ENCODE data around the gene DDA1.
"Not testable (repeated sequence)": the region's sequence is repeated elsewhere in the genome, so short reads cannot be mapped to it uniquely, and the experiment has no call there.

Gene DDA1

DNA sequence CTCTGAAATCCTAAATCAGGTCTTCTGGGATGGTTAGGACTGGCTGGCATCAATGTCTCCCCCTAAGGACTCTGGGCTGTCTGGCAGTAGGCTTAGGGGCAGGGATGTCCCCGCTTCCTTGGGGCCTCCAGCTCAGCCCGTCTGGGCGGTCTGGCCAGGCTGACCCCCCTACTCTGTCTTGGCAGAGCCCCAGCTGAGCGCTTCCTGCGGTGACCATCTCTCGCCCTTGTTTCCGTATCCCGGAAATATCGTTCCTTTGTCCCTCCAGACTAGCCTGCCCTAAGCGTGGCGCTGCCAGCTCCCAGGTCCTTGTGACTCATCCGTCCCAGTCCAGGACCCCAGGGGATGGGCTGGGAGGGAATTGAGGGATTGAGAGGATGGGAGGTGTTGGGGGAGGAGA is 39.3 kb downstream of the DDA1 start:
- no peak for DNase-seq

DNA sequence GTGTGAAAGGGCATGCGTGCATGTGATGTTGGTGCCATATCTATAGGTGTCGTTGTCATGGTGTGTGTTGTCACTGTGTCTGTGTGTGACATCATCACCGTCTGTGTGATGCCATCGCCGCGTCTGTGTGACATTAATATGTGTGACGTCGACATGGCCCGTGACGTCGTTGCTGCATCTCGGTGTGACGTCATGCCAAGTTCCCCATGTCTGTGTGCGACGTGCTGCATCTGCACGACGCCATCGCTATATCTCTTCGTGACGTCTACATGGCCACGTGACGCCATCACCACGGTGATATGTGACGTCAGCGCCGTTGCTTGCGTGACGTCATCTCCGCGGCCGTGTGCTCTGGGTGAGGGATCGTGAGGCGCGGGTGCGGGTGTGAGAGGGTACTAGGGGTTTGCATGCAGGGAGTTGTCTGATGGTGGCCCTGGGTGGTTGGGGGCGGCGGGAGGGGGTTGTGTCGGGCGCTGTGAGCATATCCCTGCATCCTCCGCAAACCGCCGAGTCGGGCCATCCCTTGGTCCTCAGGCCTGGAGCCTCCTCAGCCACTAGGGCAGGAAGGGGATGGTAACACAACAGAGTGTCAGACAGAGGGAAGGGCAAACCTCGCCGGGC is 42.6 kb downstream of the DDA1 start:
- DNase-seq, result no peak

DNA sequence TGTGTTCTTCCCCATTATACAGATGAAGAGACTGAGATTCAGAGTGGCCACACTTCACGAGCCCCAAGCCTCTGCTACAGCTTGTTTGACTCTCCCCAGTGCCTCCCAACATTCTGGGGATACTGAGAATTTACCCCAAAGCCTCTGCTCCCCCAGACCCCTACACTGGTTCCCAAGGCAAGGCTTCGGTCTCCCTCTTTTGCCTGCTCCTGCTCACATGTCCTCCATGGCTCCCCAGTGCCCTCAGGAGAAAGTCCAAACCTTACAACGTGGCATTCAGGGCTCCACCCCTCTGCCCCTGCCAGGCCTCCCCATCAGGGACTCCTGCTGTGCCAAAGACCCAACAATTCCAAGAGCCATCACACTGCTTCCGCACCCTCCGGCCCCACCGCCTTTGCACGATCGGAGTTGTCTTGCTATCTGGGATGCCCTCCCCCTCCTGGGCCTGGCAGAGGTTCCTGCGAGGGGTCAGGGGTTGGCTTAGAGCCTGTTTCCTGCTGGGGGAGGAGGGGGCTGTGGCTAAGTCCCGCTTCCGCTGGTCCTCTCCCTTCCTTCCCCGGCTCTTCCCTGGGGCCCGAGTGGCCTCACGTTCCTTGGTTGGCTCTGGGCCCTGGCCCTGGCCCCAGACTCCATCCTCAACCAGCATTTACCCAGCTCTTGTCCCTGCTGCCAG is 43.4 kb downstream of the DDA1 start:
- DNase-seq, result no peak

DNA sequence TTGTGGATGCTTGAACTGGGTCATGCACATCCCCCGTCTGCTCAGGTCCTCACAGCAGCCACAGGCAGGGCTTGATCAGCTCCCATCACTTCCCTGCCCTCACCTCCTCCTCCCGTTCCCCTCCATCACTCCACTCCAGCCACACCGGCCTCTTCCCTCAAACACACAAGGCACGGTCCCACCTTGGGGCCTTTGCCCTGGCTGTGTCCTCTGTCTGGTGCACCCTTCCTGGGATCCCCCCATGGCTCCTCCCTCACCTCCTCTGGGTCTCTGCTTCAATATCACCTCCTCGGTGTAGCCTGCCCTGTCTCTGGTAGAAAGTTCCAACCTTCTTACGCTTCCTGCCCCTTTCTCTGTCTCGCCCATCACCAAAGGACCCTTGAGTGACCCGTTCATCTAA is 44.0 kb downstream of the DDA1 start:
- no peak for DNase-seq

DNA sequence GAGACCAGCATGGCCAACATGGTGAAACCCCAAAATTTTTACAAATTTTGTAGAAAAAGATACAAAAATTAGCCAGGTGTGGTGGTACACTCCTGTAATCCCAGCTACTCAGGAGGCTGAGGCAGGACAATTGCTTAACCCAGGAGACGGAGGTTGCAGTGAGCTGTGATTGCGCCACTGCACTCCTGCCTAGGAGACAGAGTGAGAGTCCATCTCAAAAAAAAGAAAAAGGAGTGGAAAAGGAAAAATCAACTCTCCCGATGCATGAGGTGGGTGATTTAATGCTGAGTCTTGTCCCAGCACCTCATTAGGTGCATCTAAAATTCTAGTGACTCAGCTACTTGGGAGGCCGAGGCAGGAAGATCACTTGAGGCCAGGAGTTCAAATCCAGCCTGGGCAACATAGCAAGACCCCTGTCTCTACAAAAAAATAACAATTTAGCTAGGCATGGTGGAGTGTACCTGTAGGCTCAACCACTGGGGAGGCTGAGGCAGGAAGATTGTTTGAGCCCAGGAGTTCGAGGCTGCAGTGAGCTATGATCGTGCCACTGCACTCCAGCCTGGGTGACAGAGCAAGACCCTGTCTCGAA is 47.8 kb downstream of the DDA1 start:
- no peak for DNase-seq

DNA sequence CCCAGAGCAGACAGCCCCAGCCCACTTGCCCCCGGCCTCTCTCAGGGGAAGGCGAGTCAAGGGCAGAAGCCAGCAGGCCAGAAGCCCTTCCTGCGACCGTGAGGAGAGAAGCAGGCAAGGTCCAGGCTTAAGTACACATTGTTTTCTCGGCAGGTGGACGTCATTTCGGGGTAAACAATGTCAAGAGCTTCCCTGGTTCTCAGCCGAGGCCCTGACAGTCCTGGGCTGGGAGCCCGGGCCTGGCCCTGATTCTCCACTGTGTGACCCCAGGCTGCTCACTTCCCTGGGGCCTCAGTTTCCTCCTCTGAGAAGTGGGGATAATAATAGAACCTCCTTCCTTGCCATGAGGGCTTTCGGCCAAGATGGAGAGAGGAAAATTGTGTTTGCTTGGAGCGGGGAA is 48.4 kb downstream of the DDA1 start:
- no peak for DNase-seq

DNA sequence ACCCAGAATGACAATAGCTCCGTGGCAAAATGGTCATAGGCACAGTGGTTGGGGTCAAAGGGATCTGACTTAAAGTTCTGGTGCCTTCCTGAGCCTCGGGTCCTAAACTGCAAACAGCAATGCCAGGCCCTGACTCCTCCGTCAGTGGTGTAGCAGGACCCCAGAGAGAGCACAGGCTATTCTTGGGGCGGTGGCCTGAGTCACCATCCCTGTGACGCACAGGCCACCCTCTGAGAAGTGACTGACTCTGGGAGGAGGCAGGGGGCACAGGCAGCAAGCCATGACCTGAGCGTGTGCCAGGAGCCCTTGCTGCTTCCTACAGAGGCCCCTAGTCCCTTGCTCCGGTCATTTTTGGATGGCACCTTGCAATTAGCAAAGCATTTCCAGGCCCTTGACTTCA is 49.0 kb downstream of the DDA1 start:
- DNase-seq, result no peak

DNA sequence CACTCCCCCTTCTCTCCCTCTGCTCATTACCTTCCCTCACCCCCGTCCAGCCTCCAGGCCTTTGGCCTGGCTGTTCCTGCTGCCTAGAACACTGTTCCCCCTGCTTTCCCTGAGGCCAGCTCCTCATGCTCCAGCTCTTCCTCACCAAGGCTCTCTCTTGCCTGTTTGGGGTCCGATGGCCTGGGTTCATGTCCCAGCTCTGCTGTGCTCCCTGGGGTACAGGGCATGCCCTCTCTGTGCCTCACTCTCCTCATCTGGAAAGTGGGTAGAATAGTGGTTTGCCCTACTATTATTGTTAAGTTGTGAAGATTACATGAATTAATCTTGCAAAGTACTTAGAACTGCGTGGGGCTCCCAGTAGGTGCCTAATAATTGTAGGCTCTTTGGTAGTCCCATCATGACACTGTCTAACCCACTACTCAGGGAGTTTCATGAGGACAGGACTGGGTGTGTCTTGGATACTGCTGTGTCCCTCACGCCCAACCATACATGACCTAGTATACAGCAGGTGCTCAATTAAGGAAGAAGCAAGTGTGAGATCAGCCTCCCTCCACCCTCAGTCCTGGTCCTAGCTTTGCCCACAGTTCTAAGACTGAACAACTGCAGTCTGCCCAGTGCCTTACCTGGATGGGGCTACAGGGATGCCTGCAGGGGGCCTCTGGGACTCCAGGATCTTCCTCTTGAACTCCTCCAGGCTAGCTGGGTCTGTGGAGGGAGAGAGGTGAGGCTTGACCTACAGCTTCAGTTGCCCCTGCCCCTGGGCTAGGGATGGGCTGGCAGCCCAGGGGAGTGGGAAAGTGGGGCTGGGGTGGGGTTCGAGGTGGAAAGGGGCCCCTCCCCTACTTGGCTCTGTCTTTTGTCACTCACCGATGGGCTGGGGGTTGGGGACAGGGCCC is 50.8 kb downstream of the DDA1 start:
- no peak for DNase-seq

DNA sequence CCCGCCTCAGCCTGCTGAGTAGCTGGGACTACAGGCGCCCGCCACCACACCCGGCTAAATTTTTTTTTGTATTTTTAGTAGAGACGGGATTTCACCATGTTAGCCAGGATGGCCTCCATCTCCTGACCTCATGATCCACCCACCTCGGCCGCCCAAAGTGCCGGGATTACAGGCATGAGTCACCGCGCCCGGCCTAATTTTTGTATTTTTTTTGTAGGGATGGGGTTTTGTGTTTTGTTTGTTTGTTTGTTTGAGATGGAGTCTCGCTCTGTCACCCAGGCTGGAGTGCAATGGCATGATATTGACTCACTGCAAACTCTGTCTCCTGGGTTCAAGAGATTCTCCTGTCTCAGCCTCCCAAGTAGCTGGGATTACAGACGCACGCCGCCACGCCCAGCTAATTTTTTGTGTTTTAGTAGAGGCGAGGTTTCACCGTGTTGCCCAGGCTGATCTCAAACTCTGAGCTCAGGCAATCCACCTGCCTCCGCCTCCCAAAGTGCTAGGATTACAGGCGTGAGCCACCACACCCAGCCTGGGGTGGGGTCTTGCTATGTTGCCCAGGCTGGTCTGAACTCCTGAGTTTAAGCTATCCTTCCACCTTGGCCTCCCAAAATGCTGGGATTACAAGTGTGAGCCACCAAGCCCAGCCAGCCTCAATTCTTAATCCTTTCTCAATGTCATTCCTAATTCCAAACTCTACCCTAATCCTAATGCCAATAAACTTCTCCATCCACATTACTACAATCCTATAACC is 54.7 kb downstream of the DDA1 start:
- not testable (repeated sequence) for DNase-seq

DNA sequence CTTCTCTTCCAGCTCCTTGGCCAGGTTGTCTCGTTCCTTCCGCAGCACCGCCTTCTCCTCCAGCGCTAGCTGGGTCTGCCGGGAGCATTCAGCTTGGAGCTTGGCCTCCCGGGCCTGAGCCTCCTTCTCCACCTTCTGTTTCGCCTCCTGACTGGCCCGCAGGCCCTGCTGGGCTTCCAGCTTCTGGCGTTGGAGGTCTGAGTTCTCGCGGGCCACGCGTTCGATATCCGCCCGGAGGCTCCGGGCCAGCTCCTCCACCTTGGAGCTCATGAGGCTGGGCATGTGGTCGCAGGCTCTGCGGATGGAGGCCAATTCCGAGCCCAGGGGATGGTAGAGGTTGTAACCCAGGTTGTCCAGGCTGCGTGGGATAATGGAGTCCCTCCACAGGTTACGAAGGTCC is 56.0 kb downstream of the DDA1 start:
- DNase-seq, result no peak

DNA sequence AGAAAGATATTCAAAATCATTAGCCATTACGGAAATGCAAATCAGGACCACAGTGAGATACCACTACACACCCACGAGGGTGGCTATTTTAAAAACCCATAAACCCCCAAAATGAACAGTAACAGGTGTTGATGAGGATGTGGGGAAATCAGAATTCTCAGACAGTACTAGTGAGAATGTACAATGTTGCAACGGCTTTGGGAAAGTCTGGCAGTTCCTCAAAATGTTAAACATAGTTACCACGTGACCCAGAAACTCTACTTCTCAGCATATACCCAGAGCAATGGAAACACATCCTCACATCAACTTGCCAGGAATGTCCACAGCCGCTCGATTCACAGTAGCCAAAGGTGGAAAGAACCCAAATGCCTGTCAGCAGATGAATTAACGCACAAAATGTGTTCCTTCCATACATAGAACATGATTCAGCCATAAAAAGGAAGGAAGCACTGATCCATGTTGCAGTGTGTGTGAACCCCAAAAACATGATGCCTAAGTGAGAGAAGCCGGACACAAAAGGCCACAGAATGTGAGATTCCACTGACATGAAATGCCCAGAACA is 60.7 kb downstream of the DDA1 start:
- no peak for DNase-seq
